ENCODE measurements around the gene PPP2R3A.
"Not testable (repeated sequence)": the region's sequence is repeated elsewhere in the genome, so short reads cannot be mapped to it uniquely, and the experiment has no call there.

Gene PPP2R3A

DNA sequence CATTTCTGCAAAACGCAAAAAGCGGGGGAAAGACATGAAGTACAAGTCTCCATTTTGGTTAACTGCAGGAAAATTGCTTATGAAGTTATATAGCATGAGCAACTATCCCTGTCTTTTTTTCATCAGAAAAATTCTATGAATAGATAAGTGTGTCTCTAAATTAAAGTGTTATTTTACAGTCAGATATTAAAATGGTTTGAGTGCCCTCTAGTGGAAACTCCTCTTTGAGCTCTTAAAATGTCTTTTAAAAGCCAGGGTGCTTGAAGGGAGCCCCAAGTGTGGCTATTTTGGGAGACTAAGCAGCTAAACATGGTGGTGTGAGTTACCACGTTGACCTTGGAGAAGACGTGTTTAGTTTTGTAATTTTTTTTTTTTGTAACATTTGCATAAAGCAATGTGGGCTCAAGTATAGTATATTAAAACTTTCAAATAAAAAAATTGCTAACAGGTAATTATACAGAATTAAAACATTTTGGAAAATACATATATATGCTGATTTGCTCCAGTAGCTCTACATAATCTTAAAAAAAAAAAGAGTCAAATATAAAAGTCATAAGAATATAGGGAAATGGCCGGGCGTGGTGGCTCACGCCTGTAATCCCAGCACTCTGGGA lies 77.2 kb downstream of the PPP2R3A start:
- no peak for DNase-seq

DNA sequence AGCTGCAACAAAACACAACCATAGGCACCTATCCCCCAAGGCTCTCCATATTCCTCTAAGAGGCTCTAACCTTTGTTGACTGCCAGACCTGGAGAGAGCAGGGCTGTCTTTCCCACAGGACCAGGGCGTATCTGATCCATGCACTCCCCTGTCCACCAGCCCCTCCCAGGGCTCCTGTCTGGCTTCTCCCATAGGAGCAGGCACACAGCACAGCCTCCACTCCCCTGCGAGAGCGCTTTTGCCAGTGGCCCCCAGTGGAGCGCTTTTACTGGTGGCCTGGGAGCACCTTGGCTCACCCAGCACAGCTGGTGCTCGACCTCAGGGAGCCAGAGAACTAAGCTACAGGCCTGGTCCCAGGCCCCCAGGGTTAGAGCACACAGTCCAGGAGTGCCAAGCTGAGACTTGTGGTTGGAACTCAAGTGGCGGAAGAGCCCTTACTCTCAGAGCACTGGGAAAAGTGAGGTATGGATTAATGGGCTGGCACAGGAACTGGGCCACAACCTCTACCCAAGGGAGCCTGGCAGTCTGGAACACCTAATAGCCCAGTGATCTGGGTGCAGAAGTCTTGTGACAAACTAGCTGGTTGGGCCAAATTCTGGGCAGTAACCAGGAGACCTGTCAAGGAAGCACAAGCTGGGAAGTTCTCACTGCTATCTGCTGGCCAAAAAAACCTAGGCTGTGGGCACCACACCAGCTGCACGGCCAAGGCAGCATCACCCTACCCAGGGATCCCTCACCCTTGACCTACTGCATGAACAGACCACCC lies 79.6 kb downstream of the PPP2R3A start:
- DNase-seq, result no peak

DNA sequence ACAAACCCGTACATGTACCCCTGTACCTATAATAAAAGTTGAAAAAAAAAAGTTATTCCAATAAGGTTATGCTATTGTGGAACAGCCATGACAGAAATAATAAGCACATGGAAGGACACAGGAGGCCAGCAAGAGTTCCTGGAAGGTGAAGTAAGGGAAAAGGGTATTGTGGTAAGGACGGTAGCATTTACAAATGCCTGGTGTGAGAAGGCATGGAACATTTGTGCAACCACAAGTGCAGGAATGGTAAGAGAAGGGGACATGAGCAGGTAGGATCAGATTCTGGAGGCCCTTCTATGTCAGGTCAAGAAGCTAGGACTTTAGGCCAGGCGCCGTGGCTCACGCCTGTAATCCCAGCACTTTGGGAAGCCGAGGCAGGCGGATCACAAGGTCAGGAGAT lies 82.5 kb downstream of the PPP2R3A start:
- no peak for DNase-seq

DNA sequence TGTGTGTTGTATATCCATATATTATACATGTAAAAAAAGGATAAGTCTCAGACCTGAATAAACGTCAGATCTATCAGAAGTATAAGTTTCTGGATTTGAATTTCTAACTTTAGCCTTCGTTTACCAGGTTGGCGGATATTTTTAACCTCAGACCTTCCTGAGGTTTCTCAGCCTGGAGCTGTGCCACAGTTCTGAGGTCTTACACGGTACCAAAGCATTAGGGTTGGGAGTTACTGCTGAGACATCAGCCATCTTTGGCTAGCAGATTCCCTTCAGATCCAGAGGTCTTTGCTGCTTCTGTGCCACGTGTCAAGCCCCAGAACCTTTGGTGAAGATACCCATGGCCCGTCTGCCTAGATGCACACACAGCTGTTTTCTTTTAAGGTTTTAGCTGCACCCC lies 84.7 kb downstream of the PPP2R3A start:
- no peak for DNase-seq

DNA sequence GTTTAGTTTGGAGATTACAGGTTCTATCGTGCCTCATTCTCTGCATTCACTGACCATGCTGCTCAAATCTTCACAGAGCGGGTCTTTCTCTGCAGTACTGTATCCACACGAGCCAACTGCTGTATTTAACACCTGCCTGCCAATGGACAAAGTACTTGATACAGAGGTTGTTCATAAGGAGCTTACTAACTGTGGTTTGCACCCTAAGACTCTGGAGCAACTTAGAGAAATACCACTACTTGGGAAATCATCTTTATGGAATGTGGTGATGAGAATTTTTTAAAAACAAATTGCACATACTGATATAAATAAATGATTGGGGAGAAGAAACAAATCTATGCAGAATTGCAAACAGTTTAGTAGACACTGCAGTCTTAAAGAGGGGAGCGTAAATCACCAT lies 90.0 kb downstream of the PPP2R3A start:
- DNase-seq, result no peak

DNA sequence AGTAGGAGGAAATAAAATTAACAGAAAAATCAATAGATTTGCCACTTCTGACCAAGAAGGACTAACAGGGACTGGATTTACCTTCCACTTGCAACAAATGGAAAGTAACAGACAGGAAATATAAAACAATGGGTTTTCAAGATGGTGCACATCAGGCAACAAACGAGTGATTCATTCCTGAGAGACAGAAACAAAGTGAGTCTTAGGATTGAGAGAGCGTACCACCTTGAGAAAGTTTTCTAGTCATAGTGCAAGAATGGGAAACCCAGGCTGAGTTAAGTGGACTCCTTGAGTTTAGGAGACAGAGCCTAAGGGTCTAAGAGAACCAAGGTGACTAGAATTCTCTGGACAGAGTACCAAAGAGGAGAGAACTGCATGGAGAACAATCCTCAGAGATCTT lies 101.7 kb downstream of the PPP2R3A start:
- no peak for DNase-seq

DNA sequence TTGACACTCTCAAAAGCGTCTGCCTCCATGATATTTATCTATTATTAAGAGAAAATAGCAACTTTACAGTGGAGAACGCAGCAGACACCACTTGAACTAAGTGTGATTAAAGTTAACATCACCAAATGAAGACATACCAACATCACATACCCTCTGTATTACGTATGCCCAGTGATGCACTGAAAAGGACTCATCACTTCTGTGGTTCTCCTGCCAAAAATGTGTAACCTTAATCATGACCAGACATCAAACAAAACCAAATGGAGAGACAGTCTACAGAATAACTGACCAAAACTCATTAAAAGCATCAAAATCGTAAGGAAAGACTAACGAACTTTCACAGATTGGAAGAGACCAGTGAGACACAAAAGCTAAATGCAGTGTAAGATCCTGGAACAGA lies 103.2 kb downstream of the PPP2R3A start:
- DNase-seq, result no peak

DNA sequence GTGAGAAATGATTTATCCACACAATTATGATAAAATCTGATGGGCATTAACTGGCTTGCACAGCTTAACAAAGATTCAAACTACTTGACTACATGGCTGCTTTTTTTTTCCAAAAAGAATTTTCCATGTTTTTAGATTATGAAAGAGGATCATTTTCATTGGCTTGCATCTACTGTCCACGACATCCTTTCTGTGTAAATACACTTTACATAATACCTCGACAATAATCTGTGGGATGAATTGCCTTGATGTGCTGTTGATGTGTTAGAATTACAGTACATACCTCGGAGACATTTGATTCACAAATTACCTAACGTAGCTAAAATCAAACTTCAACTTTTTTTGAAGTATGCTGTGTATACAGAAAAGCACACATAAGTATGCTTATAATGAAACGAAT lies 104.4 kb downstream of the PPP2R3A start:
- DNase-seq, result no peak

DNA sequence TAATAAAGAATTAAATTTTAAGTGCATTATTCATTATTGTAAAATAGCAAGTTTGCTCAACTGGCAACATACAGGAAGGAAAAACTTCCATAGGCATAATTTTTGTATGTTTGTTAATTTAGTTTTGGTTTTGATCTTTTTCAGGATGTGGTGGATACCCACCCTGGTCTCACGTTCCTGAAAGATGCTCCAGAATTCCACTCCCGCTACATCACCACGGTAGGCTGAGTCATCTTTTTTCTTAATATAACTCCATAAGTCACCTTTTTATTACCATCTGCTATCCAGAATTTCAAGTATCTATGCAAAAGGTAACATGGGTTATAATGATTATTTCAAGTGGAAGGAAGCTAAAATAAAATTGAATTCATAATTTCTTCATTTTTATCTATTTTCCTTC lies 104.8 kb downstream of the PPP2R3A start:
- no peak for DNase-seq

DNA sequence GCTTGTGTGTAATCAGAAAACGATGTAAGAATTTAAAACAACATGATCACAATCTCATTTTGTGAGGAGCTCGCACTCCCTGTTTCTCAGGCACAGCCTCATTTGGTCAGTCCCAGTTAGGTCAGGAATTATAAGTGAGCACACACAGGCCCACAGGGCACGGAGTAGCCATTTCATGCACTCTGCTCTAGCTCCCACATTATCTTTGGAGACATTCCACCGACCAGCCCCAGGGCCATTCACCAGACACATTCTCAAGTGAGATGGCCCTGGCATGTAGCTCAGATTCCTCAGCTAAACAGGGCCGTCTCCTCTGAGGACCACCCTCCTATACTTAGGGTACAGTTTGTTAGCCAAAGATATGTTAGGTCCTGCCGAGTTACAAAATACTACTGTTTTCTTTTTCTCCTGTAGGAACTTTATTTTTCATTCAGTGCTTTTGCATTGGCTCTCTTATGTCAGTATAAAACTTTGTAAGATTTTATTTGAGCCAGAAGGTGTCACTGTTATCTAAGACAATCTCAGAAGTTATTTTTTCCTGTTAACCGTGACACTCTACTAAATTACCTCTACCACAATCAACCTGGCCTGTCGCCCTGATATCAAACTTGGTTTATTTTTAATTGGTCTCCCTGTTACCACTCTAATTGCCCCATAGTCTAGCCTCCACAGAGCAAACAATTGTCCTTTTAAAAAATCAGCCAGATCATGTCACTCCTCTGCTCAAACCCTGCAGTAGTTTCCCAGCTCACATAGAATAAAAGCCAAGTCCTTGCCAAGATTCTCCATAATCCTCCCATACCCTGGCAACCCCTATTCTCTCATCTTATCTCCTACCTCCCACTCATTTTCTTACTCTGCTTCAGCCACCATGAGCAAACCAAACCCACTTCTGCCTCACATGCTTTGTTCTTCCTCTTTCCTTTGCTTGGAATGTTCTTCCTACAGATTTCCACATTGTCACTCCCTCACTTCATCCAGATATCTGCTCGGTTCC lies 105.7 kb downstream of the PPP2R3A start:
- no peak for DNase-seq

DNA sequence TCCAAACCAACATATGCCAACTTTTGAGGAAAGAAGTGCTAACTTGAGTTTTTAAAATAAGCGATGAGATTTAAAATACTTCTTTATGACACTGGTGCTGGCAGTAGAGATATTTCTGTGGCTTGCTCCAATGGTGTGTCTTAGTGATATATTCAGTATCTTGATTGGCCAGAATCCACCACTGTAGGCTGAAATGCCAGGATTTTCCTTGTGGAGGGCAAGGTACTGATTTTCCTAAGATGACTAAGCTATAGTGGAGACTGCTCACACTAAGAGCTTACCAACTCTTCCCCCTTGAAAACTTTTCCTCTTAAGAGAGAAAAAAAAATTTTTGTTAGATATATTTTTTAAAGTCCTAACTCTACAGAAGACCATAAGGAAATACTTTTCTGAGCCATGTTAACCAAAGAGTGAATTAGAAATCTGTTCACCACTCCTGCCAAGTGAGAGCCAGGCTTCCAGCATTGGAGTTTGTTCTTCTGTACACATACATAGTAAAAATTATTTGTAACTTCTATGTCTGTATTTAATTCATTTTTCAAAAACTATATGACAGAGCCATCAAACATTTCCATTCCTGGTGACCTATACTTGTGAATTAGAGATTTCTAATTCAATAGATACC lies 109.1 kb downstream of the PPP2R3A start:
- DNase-seq, result no peak

DNA sequence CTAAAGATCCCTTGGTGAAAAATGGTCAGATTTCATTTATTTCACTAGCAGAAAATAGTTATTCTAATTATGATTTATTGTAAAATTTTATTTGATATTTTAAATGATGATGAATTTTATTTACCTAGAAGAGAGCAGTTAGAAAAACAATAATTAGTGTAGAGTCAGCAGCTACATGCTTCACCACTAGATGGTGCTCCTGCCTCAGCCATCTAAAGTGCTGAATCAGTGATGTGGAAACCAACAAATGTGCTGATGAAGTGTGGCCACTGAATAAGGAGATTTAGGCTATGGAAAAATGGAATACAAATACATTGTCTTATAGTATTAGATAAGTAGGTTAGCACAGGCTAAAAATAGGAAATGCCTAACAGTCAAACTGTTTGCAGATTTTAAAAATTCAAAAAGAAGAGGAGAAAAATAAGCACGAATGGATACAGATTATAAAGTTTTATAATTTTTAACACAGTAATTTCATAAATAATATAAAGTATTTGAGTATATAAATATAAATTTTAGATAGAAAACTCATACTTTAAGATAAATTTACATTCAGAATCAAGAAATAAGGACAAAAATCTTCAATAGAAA lies 109.8 kb downstream of the PPP2R3A start:
- peak; percentile 75 for DNase-seq

DNA sequence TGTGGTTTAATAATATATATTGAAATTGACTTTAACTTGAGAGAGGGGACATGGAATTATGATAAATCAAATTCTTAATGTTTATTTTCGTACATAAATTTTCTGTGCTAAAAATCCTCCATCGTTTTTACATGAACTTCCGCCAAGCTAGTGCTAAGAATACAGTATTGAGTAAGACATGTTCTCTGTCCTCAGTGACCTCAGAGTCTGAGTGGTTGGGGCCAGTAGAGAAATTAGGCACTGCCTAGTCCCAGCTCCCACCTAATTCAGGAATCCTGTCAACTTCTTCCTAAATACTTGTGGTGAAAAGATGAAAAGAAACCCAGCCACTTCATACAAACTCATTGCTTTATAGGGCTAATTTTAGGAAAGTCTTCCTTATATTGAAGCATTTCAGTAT lies 110.3 kb downstream of the PPP2R3A start:
- no peak for DNase-seq

DNA sequence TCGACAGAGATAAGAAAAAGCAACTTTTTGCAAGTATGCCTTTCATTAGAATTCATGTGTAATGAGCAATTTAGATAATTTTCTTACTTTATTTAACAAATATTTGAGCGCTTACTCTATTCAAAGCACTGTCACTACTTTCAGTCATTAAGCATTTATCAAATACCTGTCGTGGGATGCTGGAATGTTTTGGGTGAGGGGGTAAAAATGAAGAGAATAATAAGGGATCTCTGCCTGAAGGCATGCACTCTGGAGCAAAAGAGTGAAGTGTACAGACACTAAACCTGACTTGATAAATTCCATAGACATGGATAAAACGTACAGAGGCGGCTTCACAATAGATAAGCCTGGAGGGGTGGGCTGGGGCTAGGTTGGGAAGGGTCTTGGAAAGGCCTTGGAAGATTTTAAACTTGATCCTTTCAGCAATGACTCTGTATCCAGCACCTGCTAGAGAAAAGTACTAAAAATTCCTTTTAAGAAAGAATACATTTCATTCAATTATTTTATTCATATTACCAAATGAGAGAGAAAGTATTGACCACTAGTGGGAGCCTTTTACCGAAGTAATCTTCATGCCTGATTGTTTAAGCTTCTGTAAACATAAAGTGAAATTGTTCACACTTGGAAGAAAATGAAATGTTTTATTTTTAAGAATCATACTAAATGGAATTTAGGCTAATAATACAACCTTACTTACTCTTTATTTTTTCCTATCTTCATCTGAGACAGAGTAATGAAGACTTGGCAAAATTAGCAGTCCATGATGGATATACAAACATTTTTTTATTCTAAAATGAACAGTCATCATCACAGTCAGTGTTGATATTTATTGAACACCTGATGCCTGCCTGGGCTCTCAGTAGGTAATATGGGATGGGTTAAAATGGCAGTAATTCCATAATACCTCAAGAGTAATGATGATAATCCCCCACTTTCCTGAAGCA lies 113.2 kb downstream of the PPP2R3A start:
- DNase-seq, result no peak

DNA sequence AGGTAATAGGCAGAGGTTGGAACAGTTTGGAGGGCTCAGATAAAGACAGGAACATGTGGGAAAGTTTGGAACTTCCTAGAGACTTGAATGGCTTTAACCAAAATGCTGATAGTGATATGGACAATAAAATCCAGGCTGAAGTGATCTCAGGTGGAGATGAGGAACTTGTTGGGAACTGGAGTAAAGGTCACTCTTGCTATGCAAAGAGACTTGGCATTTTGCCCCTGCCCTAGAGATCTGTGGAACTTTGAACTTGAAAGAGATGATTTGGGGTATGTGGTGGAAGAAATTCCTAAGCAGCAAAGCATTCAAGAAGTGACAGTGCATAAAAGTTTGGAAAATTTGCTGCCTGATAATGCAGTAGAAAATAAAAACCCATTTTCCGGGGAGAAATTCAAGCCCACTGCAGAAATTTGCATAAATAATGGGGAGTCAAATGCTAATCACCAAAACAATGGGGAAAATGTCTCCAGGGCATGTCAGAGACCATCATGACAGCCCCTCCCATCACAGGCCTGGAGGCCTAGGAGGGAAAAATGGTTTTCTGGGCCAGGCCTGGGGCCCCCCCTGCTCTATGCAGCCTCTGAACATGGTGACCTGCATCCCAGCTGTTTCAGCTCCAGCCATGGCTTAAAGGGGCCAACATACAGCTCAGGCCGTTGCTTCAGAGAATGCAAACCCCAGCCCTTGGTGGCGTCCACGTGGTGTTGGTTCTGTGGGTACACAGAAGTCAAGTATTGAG lies 118.3 kb downstream of the PPP2R3A start:
- DNase-seq, result not testable (repeated sequence)

DNA sequence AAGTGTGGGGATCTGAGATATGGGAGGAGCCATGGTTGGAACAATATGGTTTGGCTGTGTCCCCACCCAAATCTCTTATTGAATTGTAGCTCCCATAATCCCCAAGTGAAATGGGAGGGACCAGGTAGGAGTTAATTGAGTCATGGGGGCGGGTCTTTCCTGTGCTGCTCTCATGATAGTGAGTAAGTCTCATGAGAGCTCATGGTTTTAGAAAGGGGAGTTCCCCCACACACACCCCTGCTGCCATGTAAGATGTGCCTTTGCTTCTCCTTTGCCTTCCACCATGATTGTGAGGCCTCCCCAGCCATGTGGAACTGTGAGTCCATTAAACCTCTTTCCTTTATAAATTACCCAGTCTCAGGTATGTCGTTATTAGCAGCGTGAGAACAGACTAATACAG lies 119.5 kb downstream of the PPP2R3A start:
- not testable (repeated sequence) for DNase-seq

DNA sequence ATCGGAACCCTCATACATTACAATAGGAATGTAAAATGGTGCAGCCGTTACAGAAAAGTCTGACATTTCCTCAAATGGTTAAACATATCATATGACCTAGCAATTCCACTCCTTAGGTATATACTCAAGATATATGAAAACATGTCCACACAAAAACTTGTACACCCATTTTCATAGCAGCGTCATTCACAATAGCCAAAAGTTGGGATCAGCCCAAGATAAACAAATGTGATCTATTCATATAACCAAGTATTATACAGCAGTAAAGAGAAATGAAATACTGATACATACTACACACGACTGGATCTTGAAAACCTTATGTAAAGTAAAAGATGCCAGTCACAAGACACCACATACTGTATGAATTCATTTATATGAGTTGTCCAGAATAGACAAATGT lies 128.2 kb downstream of the PPP2R3A start:
- no peak for DNase-seq

DNA sequence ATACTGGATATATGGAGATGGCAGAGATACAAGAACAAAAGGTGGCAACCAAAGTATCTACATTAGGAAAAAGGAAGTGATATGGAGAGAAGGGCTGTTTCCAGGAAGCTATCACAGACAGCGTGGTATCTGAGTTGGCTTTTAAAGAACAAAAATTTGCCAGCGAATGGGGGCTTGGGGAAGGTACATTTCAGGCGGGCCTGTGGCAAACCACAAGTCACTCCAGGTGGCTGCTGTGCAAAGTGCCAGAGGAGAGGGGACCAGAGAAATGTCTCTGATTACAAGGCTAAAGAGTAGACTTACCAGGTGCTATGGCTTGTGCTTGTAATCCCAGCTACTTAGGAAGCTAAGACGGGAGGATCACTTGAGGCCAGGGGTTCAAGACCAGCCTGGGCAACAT lies 139.5 kb downstream of the PPP2R3A start:
- no peak for DNase-seq

DNA sequence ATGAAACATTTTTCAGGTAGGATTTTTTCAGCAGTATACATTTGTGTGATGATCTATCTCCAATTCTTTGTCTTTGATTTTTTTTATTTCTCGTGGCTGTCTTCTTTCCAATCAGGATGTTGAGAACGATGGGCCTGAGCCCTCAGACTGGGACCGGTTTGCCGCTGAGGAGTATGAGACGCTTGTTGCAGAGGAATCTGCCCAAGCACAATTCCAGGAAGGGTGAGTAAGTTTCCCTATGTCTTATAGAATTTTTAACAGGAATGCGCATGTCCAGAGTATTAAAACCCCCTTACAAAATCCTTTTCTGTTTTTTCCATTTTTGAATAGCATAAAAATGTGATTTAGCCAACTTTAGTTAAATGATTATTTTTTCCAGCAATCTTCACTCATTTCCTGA lies 140.6 kb downstream of the PPP2R3A start:
- no peak for DNase-seq

DNA sequence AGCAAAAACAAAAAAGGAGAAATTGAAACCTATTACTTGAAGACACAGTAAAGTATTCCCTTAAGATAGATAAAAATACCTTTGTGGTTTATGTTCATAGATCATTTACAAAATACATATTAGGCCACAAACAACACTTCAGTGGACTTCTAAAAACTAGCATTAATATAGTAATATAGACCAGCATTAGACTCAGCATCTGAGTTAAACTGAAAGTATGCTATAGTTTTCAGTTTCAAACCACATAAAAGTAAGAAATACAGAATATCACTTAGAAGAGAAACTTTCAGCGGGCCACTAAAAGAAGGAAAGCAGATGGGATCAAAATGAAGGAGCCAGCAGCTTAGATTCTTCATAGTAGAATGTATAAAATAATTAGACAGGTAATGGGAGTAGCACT lies 144.0 kb downstream of the PPP2R3A start:
- no peak for DNase-seq

DNA sequence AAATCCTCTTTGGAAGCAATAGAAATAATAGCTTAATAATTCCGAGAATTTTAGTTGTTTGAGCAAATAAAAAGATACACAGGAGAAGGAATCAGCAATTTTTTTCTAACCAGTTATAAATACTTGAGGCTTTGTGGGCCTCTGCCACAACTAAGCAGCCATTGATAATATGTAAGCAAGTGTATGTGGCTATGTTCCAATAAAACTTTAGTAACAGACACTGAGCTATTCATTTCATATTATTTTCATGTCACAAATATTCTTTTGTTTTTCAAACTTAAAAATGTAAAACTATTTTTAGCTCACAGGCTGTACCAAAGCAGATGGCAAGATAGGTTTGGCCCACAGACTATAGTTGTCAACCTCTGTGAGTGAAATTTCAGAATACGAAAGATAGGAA lies 145.0 kb downstream of the PPP2R3A start:
- no peak for DNase-seq

Measured in activated CD8-positive, alpha-beta memory T cell treated with anti-CD3 and anti-CD28 coated beads, Interleukin-2, amount 50 U/mL, for 4 hours (primary cell).